ENCODE data around the gene FGF4. TPM values are rescaled to one million over a fixed set of nuclear protein-coding genes. Genes with fewer than 3 reads are reported as not detected.

Gene FGF4
- total RNA-seq, 1 experiment from 2014 or later, result not detected

GRCh38 chr11:69813839-69814238 is 38.7 kb upstream of the FGF4 start (continued):
- TF ChIP-seq ATF3 (IDR thresholded peaks at IDR 0.05) (no peak), SIN3A (IDR thresholded peaks at IDR 0.05; ENCODE audit: low read depth) (no peak), ELF1 (IDR thresholded peaks at IDR 0.05; ENCODE audit: borderline replicate concordance, low read depth) (no peak), JUND (IDR thresholded peaks at IDR 0.05) (no peak), POLR2A (IDR thresholded peaks at IDR 0.05; ENCODE audit: borderline replicate concordance, extremely low read depth, insufficient read depth, insufficient read length) (no peak)

DNA sequence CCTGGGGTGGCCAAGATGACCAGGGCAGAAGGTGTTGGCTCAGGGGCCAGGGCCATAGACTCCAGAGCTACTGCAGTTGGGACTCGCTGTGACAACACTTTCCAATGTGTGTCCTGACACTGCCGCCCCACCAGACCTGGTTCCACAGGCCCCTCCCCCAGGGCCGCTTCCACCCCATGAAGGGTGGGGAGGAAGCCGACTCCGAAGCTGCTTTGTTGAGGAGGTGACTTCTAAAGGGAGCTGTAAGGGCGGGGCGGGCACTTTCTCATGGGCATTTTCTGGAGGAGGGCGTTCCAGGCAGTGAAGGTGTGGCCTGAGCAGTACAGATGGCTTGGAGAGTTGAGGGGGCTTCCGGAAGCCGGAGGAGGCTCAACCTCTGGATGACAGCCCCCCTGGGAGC is 37.8 kb upstream of the FGF4 start:
- Histone ChIP-seq H3K9me2 (ENCODE audit: insufficient read depth) (no peaks in the 10 kb centered on the region), H3K9me3 (ENCODE audit: control insufficient read depth in 1 of 2, insufficient read depth in 1 of 2, low read depth in 1 of 2, low read length in 2 of 2) (no peaks in the 10 kb centered on the region), H3K4me1 (ENCODE audit: control insufficient read depth in 1 of 2, insufficient read depth in 2 of 2, low read length in 2 of 2) (peaks cover 0 to 11% of the 10 kb centered on the region in 2 experiments; a peak in 2 of 4 replicates), H3K4me2 (ENCODE audit: low read length) (no peak overlapping the region), H3K27ac (ENCODE audit: low read depth, low read length) (no peak overlapping the region), H2AFZ (ENCODE audit: low read depth, low read length, poor library complexity, severe bottlenecking) (no peak overlapping the region), H3K9ac (ENCODE audit: low read length) (no peak overlapping the region), H3K27me3 (ENCODE audit: insufficient read depth, low read length) (0 out of 2 replicates have a peak, but pooled peaks cover 8% of the 10 kb centered on the region), H3K36me3 (ENCODE audit: control insufficient read depth in 1 of 2, insufficient read depth in 2 of 2, low read length in 2 of 2) (no peaks in the 10 kb centered on the region), H3K79me2 (ENCODE audit: insufficient read depth, low read length) (no peaks in the 10 kb centered on the region), H4K20me1 (ENCODE audit: insufficient read depth) (no peaks in the 10 kb centered on the region), H3K4me3 (replicated peaks in 1 of 2; ENCODE audit: low read depth in 1 of 2, low read length in 2 of 2) (no peak overlapping the region)
- DNase-seq (ENCODE audit: low read depth, low spot score) (no peak), ATAC-seq (no peak)
- no TSS peak for BruUV-seq (replicated peaks)
- TF ChIP-seq ELF1 (IDR thresholded peaks at IDR 0.05; ENCODE audit: borderline replicate concordance, low read depth) (no peak), ATF3 (IDR thresholded peaks at IDR 0.05) (no peak), SRF (IDR thresholded peaks at IDR 0.05; ENCODE audit: low read depth) (no peak), ZFX (IDR thresholded peaks at IDR 0.05) (no peak), FOSL1 (IDR thresholded peaks at IDR 0.05; ENCODE audit: low read depth) (no peak), EZH2 (IDR thresholded peaks at IDR 0.05) (no peak), JUND (IDR thresholded peaks at IDR 0.05) (no peak)
- ChIA-PET POLR2A (no interaction called here), CTCF (no interaction called here), RAD21 (ENCODE audit: low non-redundant PET in 1 of 2, low total read pairs in 2 of 2, uncharacterized antibody in 2 of 2, unreplicated experiment in 2 of 2) (no interaction called here)
- intact Hi-C loops (cut with micrococcal nuclease), result no loop called here

GRCh38 chr11:69812256-69812655 is 37.1 kb upstream of the FGF4 start:
- intact Hi-C loops (cut with micrococcal nuclease), result no loop called here
- H3K79me2 ChIP-seq (ENCODE audit: insufficient read depth, low read length), result no peaks in the 10 kb centered on the region
- H3K9me2 ChIP-seq (ENCODE audit: insufficient read depth), result no peaks in the 10 kb centered on the region
- no peaks in the 10 kb centered on the region for H3K9me3 ChIP-seq (ENCODE audit: control insufficient read depth in 1 of 2, insufficient read depth in 1 of 2, low read depth in 1 of 2, low read length in 2 of 2)
- no peak overlapping the region for H3K4me2 ChIP-seq (ENCODE audit: low read length)
- peaks cover 0 to 4% of the 10 kb centered on the region in 2 experiments; a peak in 2 of 4 replicates for H3K4me1 ChIP-seq (ENCODE audit: control insufficient read depth in 1 of 2, insufficient read depth in 2 of 2, low read length in 2 of 2)
- H3K27me3 ChIP-seq (ENCODE audit: insufficient read depth, low read length), result 0 out of 2 replicates have a peak, but pooled peaks cover 3% of the 10 kb centered on the region
- DNase-seq (ENCODE audit: low read depth, low spot score) (no peak), ATAC-seq (no peak)
- H2AFZ ChIP-seq (ENCODE audit: low read depth, low read length, poor library complexity, severe bottlenecking), result no peak overlapping the region
- ChIA-PET CTCF (no interaction called here), RAD21 (ENCODE audit: low non-redundant PET in 1 of 2, low total read pairs in 2 of 2, uncharacterized antibody in 2 of 2, unreplicated experiment in 2 of 2) (no interaction called here), POLR2A (no interaction called here)
- no peaks in the 10 kb centered on the region for H4K20me1 ChIP-seq (ENCODE audit: insufficient read depth)
- no peaks in the 10 kb centered on the region for H3K36me3 ChIP-seq (ENCODE audit: control insufficient read depth in 1 of 2, insufficient read depth in 2 of 2, low read length in 2 of 2)
- no peak overlapping the region for H3K27ac ChIP-seq (ENCODE audit: low read depth, low read length)
- H3K4me3 ChIP-seq (replicated peaks in 1 of 2; ENCODE audit: low read depth in 1 of 2, low read length in 2 of 2), result no peak overlapping the region
- no TSS peak for BruUV-seq (replicated peaks)
- H3K9ac ChIP-seq (ENCODE audit: low read length), result no peak overlapping the region
- TF ChIP-seq JUND (IDR thresholded peaks at IDR 0.05), result no peak
- TF ChIP-seq, protein P1, sequence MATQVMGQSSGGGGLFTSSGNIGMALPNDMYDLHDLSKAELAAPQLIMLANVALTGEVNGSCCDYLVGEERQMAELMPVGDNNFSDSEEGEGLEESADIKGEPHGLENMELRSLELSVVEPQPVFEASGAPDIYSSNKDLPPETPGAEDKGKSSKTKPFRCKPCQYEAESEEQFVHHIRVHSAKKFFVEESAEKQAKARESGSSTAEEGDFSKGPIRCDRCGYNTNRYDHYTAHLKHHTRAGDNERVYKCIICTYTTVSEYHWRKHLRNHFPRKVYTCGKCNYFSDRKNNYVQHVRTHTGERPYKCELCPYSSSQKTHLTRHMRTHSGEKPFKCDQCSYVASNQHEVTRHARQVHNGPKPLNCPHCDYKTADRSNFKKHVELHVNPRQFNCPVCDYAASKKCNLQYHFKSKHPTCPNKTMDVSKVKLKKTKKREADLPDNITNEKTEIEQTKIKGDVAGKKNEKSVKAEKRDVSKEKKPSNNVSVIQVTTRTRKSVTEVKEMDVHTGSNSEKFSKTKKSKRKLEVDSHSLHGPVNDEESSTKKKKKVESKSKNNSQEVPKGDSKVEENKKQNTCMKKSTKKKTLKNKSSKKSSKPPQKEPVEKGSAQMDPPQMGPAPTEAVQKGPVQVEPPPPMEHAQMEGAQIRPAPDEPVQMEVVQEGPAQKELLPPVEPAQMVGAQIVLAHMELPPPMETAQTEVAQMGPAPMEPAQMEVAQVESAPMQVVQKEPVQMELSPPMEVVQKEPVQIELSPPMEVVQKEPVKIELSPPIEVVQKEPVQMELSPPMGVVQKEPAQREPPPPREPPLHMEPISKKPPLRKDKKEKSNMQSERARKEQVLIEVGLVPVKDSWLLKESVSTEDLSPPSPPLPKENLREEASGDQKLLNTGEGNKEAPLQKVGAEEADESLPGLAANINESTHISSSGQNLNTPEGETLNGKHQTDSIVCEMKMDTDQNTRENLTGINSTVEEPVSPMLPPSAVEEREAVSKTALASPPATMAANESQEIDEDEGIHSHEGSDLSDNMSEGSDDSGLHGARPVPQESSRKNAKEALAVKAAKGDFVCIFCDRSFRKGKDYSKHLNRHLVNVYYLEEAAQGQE (IDR thresholded peaks at IDR 0.05; ENCODE audit: low read depth), result no peak
- TF ChIP-seq CBX3 (IDR thresholded peaks at IDR 0.05; ENCODE audit: low read depth), result no peak
- TF ChIP-seq ZBTB33 (IDR thresholded peaks at IDR 0.05; ENCODE audit: extremely low read depth, insufficient replicate concordance, low read length), result no peak
- TF ChIP-seq, protein P2, sequence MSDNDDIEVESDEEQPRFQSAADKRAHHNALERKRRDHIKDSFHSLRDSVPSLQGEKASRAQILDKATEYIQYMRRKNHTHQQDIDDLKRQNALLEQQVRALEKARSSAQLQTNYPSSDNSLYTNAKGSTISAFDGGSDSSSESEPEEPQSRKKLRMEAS (IDR thresholded peaks at IDR 0.05), result no peak

Data from HCT116 (cell line).